Measurements from ENCODE around the gene NAALADL2. TPM values are rescaled to one million over a fixed set of nuclear protein-coding genes. Genes with fewer than 3 reads are reported as not detected.
"Not testable (repeated sequence)": the region's sequence is repeated elsewhere in the genome, so short reads cannot be mapped to it uniquely, and the experiment has no call there.

The NAALADL2 gene
- total RNA-seq, 1 experiment from 2014 or later: 3.1 TPM

DNA sequence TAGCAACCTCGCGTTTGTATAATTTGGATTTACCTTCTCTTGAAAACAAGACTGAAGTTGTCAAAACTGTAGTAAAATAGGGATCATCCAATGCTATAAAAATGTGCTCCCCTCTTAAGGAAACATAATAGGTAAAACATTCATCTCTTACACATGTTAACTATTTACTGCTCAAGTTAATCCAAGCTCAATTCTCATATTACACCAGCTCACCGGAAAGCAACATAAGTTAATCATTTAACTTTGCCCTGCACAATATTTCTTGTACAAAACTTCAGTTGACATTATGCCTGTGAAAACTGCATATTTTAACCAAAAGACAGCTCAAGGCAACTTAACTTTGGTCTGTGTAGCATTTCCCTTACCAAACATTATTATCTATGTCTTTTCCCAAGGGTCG, 634.2 kb downstream of the NAALADL2 start:
- no peak overlapping the region for H3K27ac ChIP-seq
- no peaks in the 10 kb centered on the region for H3K27me3 ChIP-seq
- peak in 1 of 2 experiments; percentile 3 for DNase-seq
- no peak overlapping the region for H3K4me3 ChIP-seq
- H3K4me1 ChIP-seq: no peaks in the 10 kb centered on the region
- no peaks in the 10 kb centered on the region for H3K36me3 ChIP-seq
- H3K9me3 ChIP-seq (replicated peaks): no peaks in the 10 kb centered on the region

GRCh38 chr3:175495331-175495730, 636.2 kb downstream of the NAALADL2 start:
- Histone ChIP-seq H3K4me1 (no peaks in the 10 kb centered on the region), H3K27me3 (no peaks in the 10 kb centered on the region), H3K27ac (no peak overlapping the region), H3K36me3 (no peaks in the 10 kb centered on the region), H3K4me3 (no peak overlapping the region), H3K9me3 (replicated peaks) (no peaks in the 10 kb centered on the region)
- no peak for DNase-seq

DNA sequence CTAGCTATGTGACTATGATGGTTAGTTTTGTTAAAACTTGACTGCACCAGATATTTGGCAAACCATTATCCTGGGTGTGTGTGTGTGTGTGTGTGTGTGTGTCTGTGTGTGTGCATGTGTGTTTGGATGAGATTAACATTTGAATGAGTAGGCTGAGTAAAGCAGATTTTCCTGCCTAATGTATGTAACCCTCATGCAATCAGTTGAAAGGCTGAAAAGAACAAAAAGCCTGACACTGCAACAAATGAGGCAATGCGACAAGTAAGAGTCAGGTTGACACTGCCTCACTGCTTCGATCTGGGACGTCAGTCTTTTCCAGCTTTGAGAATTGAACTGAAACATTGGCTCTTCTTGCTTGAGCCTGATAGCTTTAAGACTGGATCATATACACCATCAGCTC, 643.0 kb downstream of the NAALADL2 start:
- no peak overlapping the region for H3K27ac ChIP-seq
- no peak for DNase-seq
- no peaks in the 10 kb centered on the region for H3K27me3 ChIP-seq
- no peaks in the 10 kb centered on the region for H3K36me3 ChIP-seq
- no peak overlapping the region for H3K4me3 ChIP-seq
- H3K9me3 ChIP-seq (replicated peaks): no peaks in the 10 kb centered on the region
- no peaks in the 10 kb centered on the region for H3K4me1 ChIP-seq

GRCh38 chr3:175511219-175511785, 652.2 kb downstream of the NAALADL2 start:
- H3K27ac ChIP-seq: no peak overlapping the region
- H3K36me3 ChIP-seq: no peaks in the 10 kb centered on the region
- peaks cover 8% of the 10 kb centered on the region for H3K4me1 ChIP-seq
- no peak overlapping the region for H3K4me3 ChIP-seq
- DNase-seq: no peak
- H3K9me3 ChIP-seq (replicated peaks): no peaks in the 10 kb centered on the region
- H3K27me3 ChIP-seq: no peaks in the 10 kb centered on the region

DNA sequence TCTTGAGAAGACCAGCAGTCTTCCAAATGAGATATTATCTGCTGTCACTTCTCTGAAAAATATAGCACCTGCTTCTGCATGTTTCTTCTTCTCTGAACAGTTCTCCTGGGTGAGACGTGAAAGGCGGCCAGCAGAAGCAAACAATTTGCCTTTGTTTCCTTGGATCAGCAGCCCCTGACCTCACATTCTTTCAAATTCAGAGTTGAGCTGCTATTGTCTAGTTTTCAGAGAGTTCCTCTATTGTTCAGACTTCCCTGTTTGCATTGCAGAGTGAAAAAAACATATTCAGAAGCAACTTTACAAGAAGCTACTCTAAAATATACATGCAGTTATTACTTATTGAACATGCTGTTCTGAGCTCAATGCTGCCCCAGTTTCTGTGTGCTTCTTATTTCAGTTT, 653.6 kb downstream of the NAALADL2 start:
- peaks cover 8% of the 10 kb centered on the region for H3K4me1 ChIP-seq
- H3K27me3 ChIP-seq: no peaks in the 10 kb centered on the region
- H3K36me3 ChIP-seq: no peaks in the 10 kb centered on the region
- no peak overlapping the region for H3K4me3 ChIP-seq
- DNase-seq: peak; percentile 9 to 39
- no peak overlapping the region for H3K27ac ChIP-seq
- no peaks in the 10 kb centered on the region for H3K9me3 ChIP-seq (replicated peaks)

DNA sequence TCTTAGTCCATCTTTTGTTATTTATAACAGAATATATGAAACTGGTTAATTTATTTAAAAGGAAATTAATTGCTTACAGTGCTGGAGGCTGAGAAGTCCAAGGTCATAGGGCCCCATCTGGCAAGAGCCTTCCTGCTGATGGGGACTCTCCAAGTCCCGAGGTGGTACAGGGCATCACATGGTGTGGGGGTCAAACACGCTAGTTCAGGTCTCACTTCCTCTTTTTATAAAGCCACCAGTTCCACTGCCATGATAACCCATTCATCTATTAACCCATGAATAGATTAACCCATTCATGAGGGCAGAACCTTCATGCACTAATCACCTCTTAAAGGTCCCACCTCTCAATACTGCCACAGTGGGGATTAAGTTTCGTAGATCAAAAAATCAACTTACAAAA, 659.3 kb downstream of the NAALADL2 start:
- H3K4me3 ChIP-seq: no peak overlapping the region
- no peak for DNase-seq
- no peaks in the 10 kb centered on the region for H3K36me3 ChIP-seq
- H3K27ac ChIP-seq: no peak overlapping the region
- H3K27me3 ChIP-seq: no peaks in the 10 kb centered on the region
- no peaks in the 10 kb centered on the region for H3K9me3 ChIP-seq (replicated peaks)
- no peaks in the 10 kb centered on the region for H3K4me1 ChIP-seq

GRCh38 chr3:175521406-175521805, 662.3 kb downstream of the NAALADL2 start:
- no peaks in the 10 kb centered on the region for H3K36me3 ChIP-seq
- DNase-seq: no peak
- H3K9me3 ChIP-seq (replicated peaks): no peaks in the 10 kb centered on the region

DNA sequence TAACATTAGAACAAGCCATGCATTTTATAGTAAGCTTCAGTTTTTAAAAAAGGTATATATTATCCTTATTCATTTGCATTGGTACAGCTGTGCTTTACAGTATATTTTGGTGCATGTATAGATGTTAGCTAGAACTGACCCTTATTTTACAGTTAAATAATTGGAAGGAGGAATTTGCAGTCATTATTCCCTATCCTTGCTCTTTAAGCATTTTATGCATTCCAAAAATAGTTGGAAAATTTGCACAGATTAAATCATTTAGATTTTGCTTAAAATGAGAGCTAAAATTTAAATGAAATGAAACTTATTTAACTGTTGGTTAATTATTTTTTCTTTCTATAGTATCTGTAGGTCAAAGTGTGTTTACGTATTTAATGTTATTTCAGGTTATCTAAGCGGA, 667.1 kb downstream of the NAALADL2 start:
- Histone ChIP-seq H3K4me1 (no peaks in the 10 kb centered on the region), H3K27ac (no peak overlapping the region), H3K4me3 (no peak overlapping the region), H3K27me3 (no peaks in the 10 kb centered on the region), H3K36me3 (no peaks in the 10 kb centered on the region), H3K9me3 (replicated peaks) (no peaks in the 10 kb centered on the region)
- no peak for DNase-seq

More at GRCh38 chr3:175521406-175521805, 662.3 kb downstream of the NAALADL2 start:
- Histone ChIP-seq H3K27me3 (no peaks in the 10 kb centered on the region), H3K4me3 (no peak overlapping the region), H3K27ac (no peak overlapping the region), H3K4me1 (no peaks in the 10 kb centered on the region)

GRCh38 chr3:175526609-175527280, 667.6 kb downstream of the NAALADL2 start:
- no peak overlapping the region for H3K4me3 ChIP-seq
- H3K36me3 ChIP-seq: no peaks in the 10 kb centered on the region
- no peaks in the 10 kb centered on the region for H3K9me3 ChIP-seq (replicated peaks)
- no peak overlapping the region for H3K27ac ChIP-seq
- H3K27me3 ChIP-seq: no peaks in the 10 kb centered on the region
- no peaks in the 10 kb centered on the region for H3K4me1 ChIP-seq
- no peak for DNase-seq

DNA sequence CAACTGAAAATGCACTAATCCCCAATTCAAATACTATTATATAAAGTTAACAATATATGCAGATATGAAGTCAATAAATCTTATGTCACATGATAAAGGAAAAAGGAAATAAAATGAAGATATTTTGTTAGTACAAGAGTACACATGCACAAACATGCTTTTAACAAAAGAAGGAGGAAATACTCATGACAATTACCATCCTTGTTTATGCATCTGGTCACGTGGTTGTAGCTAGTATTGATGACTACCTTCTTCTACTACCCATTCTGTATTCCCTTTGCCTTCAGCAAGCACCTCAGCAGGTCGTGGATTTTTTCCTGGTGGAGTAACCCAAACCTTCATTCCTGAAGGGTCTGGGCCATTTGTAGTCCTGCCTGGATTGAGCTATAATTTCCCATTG, 669.6 kb downstream of the NAALADL2 start:
- not testable (repeated sequence) for H3K4me3 ChIP-seq; DNase-seq; H3K36me3 ChIP-seq; H3K27me3 ChIP-seq; H3K9me3 ChIP-seq (replicated peaks); H3K4me1 ChIP-seq; H3K27ac ChIP-seq

DNA sequence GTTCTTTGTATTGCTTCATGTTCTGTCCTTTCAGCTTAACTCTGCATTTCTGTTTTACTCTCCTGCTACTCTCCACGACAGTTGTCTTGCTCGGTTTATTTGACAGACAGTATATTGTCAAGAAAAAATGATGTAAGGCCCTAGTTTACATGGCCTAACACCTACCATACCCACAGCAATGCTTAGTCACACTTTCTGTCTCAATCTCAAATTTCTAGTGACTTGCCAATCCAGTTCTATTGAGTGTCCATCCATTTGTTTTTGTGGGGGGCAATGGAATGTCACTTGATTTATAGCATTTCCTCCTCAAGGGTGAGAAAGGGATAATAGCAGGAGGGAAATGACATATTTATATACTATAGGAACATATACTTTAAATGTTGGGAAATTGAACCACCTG, 676.2 kb downstream of the NAALADL2 start:
- H3K36me3 ChIP-seq: no peaks in the 10 kb centered on the region
- no peaks in the 10 kb centered on the region for H3K4me1 ChIP-seq
- DNase-seq: no peak
- no peak overlapping the region for H3K27ac ChIP-seq
- no peaks in the 10 kb centered on the region for H3K9me3 ChIP-seq (replicated peaks)
- H3K27me3 ChIP-seq: no peaks in the 10 kb centered on the region
- no peak overlapping the region for H3K4me3 ChIP-seq

GRCh38 chr3:175546115-175546514, 687.0 kb downstream of the NAALADL2 start:
- Histone ChIP-seq H3K27ac (no peak overlapping the region), H3K4me1 (no peaks in the 10 kb centered on the region), H3K9me3 (replicated peaks) (peaks cover 6% of the 10 kb centered on the region), H3K27me3 (no peaks in the 10 kb centered on the region), H3K36me3 (no peaks in the 10 kb centered on the region), H3K4me3 (no peak overlapping the region)
- DNase-seq: no peak

GRCh38 chr3:175552929-175553328, 693.8 kb downstream of the NAALADL2 start:
- H3K36me3 ChIP-seq: no peaks in the 10 kb centered on the region
- H3K27ac ChIP-seq: no peak overlapping the region
- no peak overlapping the region for H3K4me3 ChIP-seq
- no peak for DNase-seq
- H3K27me3 ChIP-seq: no peaks in the 10 kb centered on the region
- H3K4me1 ChIP-seq: no peaks in the 10 kb centered on the region
- H3K9me3 ChIP-seq (replicated peaks): no peaks in the 10 kb centered on the region

- DNase-seq: no peak
- H3K4me1 ChIP-seq: no peaks in the 10 kb centered on the region
- H3K4me3 ChIP-seq: no peak overlapping the region
- H3K27me3 ChIP-seq: no peaks in the 10 kb centered on the region
- H3K27ac ChIP-seq: no peak overlapping the region
- no peaks in the 10 kb centered on the region for H3K9me3 ChIP-seq (replicated peaks)
- H3K36me3 ChIP-seq: no peaks in the 10 kb centered on the region
These were observed 695.7 kb downstream of the NAALADL2 start for GRCh38 chr3:175554801-175555200.

GRCh38 chr3:175558261-175558660, 699.1 kb downstream of the NAALADL2 start:
- Histone ChIP-seq H3K9me3 (replicated peaks) (no peaks in the 10 kb centered on the region), H3K27ac (no peak overlapping the region)

DNA sequence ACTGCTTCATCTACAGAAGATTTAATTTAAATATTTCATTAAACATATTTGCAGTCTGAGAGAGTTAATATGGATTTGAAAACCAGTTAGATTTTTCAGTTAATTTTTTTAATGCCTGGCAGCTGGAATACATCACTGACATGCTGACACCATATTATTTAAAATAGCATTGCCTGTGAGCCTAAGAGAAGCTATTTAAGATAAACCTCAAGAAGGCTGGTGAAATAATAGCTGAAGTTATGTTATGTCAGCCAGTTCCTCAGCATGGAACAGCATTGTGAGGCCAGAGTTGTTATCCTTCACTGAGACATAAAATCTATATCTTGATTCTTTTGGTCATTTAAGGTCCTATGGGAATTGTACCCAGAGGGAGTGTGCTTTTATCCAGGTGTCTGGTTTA, 705.2 kb downstream of the NAALADL2 start:
- Histone ChIP-seq H3K9me3 (replicated peaks) (no peaks in the 10 kb centered on the region), H3K4me3 (no peak overlapping the region), H3K36me3 (no peaks in the 10 kb centered on the region), H3K27me3 (no peaks in the 10 kb centered on the region), H3K4me1 (no peaks in the 10 kb centered on the region), H3K27ac (no peak overlapping the region)
- no peak for DNase-seq

More at GRCh38 chr3:175558261-175558660, 699.1 kb downstream of the NAALADL2 start:
- DNase-seq: no peak
- Histone ChIP-seq H3K4me1 (no peaks in the 10 kb centered on the region), H3K27me3 (no peaks in the 10 kb centered on the region), H3K4me3 (no peak overlapping the region), H3K36me3 (no peaks in the 10 kb centered on the region)
